Fibroblast of the aortic adventitia (primary cell): Measurements from ENCODE around the gene FHIT. TPM values are rescaled to one million over a fixed set of nuclear protein-coding genes. Genes with fewer than 3 reads are reported as not detected.

Source experiments
- DNase-seq: peaks from one replicate; pipeline ENCODE4 v3.0.0-alpha.2; 2010; ENCODE audit warnings: low read depth
- H3K4me3 ChIP-seq: 2 replicates; pipeline ENCODE4 v1.5.1; 2011; ENCODE audit warnings: low read depth, mild to moderate bottlenecking, control low read depth, low read length, moderate library complexity
- total RNA-seq: library from RNA; depleted of rRNA; stranded (reverse); fragments of >200 nt; gene quantifications from 2 replicates; pipeline ENCODE4 v1.2.3, GENCODE V29; 2012; ENCODE audit warnings: low replicate concordance
- TF ChIP-seq, protein P1 (sequence below): IDR thresholded peaks from 2 replicates; pipeline ENCODE4 v1.5.1; 2011; ENCODE audit warnings: mild to moderate bottlenecking, low read length, control low read depth, inconsistent platforms; ENCODE audit not compliant: insufficient read depth

FHIT gene
- total RNA-seq, 1 donor: 1.5 TPM

DNA sequence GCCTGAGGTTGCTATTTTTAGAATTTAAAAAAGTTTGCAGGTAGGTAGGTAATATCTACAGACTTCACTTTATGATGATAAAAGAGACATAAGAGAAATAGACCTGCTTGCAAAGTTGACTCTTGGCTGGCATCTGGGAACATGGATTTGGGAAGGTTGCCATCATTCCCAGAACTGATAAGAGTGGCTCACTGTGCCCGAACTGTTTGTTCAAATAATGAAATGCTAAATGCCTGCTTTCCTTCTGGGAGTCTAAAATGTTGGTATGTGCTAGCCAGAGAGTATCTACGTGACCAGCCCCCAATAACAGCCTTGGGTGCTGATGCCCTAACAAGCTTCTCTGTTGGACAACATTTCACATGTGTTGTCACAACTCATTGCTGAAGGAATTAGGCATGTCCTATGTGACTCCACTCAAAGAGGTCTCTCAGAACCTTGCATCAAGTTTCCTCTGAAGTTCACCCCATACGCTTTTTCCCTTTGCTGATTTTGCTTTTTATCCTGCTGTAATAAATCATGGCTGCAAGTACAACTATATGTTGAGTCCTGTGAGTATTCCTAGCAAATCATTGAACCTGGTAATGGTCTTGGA is 95.5 kb downstream of the FHIT start:
- TF ChIP-seq, protein P1, sequence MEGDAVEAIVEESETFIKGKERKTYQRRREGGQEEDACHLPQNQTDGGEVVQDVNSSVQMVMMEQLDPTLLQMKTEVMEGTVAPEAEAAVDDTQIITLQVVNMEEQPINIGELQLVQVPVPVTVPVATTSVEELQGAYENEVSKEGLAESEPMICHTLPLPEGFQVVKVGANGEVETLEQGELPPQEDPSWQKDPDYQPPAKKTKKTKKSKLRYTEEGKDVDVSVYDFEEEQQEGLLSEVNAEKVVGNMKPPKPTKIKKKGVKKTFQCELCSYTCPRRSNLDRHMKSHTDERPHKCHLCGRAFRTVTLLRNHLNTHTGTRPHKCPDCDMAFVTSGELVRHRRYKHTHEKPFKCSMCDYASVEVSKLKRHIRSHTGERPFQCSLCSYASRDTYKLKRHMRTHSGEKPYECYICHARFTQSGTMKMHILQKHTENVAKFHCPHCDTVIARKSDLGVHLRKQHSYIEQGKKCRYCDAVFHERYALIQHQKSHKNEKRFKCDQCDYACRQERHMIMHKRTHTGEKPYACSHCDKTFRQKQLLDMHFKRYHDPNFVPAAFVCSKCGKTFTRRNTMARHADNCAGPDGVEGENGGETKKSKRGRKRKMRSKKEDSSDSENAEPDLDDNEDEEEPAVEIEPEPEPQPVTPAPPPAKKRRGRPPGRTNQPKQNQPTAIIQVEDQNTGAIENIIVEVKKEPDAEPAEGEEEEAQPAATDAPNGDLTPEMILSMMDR: no peak
- no peak for DNase-seq
- H3K4me3 ChIP-seq: no peak overlapping the region

DNA sequence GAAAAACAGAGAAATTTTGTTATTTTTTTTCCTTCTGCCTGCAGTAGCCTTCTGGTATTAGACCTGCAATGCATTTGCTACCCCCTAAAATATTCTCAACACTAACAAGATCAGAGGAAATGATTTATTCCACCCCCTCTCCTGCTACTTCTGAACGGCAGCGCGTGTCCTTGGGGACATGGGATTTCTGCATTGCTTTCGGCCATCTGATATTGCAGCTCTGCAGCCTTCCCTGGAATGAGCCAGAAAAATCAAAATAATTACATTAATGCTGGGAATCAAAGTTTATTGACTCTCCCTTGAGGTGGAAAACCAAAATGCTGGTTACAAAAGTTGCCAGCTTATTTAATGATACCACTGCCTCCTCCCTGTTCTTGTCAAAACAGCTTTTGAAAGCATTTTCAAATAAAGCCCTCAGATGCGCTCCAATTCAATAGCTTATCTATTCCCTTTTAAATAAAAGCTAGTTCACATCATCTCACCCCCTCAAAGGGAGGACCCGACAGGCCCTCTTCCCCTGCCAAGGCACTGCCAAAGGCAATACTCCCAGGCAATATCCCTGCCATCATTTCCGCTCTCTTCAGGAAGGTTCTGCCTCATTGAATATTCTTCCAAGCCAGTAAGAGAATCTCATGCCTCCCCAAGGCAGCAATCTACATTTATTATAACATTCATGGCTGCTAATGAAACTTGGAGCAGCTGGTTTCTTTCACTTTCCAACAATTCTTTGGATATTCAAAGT is 96.6 kb downstream of the FHIT start:
- H3K4me3 ChIP-seq: no peak overlapping the region
- TF ChIP-seq, protein P1: no peak
- DNase-seq: no peak

DNA sequence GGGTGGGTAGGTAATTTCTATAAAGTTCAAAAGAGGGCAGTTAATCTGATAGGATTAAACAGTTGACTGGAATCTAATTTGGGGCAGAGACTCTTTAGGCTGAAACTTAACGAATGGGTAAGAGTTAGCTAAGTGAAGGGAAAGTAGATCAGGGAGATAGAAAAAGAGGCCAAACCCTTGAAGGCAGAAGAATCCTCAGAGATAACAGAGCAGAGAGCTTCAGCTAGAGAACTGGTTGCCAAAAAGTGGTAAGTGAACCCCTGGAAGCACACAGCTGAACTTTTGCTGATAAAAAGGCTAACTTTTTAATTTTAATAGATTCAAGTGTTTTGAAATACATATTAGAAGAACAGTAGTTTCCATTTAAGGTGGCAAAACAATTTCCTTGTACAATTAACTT is 99.2 kb downstream of the FHIT start:
- no peak overlapping the region for H3K4me3 ChIP-seq
- TF ChIP-seq, protein P1: no peak
- no peak for DNase-seq

DNA sequence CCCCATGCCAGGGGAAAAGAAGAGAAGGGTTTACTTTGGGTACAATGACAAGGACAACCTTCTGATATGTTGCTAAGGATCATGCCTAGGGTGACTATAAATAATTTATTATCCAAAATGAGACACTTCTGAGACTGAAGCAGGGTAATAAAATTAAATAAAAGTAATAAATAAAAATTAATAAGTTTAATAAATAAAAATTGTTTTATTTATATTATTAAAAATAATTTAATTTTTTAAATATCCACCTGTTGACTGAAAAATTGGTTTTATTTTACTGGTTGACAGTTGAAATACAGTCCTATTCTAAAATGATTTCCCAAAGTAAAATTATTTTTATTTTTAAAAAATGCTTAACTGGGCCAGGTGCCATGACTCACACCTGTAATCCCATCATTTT is 102.0 kb downstream of the FHIT start:
- no peak for DNase-seq
- TF ChIP-seq, protein P1: no peak
- no peak overlapping the region for H3K4me3 ChIP-seq

DNA sequence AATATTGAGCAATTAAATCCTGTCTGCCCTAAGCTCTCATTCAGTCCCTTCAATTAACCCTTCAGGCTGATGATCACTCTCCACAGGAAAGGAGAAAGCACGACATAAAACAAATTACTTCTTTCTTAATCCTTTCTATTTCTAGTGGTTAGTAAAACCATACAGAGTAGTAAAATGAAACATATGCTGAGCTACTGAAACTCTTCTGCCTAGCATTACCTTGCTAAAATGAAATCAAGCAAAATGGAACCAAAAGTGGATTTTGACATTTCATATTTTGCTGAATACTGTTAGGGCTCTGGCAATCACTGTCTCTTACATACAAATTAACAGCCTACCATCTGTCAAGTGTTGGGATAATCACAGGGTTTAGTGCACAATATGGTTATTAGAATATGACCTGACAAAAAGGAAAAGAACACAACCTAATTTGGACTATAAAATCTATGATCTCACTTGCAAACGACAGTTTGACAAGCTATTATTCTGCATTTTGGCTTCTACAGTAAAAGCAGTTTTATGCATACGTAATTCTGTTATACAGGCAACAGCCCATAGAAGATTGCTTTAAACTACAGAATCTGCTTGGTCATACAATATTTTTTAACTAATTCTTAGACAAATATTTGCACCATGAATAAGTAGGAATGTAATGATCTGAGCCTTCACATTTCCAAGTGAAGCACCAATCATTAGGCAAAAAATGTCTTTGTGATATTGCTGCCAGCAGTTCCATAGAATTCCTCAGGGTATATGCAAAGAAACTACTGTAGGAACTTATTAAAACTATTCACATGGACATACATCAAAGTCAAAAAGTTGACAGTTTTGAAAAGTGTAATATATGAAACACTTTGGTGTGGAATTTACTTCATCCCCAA is 105.0 kb downstream of the FHIT start:
- H3K4me3 ChIP-seq: no peak overlapping the region
- TF ChIP-seq, protein P1: no peak
- no peak for DNase-seq

DNA sequence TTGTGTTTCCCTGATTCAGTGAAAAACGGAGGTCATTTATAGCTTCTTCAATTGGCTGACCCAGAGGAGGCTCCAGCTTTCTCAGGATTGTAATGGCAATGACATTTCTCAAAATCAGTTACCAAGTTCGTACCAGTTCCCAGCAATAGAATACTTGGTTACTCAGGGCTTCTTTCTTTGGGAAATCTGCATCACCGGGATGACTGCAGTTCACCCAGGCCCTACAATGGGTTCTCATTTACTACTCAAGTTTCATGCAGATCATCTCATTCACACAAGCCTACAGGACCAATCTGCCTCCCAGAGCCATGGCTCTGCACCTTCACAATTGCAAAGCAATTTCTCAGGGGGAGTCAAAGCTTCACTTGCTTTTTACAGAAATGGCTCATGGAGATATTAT is 109.6 kb downstream of the FHIT start:
- TF ChIP-seq, protein P1: no peak
- H3K4me3 ChIP-seq: no peak overlapping the region
- DNase-seq: no peak
